Stimulated activated CD4-positive, alpha-beta T cell treated with anti-CD3 and anti-CD28 coated beads, TNF-alpha, amount 100 ng/mL, for 4 hours (primary cell): Measurements from ENCODE around the gene MOAP1.
"Not testable (repeated sequence)": the region's sequence is repeated elsewhere in the genome, so short reads cannot be mapped to it uniquely, and the experiment has no call there.

Experiments used
- DNase-seq, 3 experiments: peaks; one replicate each; pipeline ENCODE4 v3.0.0-alpha.2; 2020; ENCODE audit warnings: low read depth in 3 of 3

MOAP1 gene

GRCh38 chr14:93185349-93185720, 638 bp upstream of the MOAP1 start:
- DNase-seq: no peak

GRCh38 chr14:93183596-93184317, 940 bp downstream of the MOAP1 start:
- DNase-seq: no peak

- no peak for DNase-seq
Measured at GRCh38 chr14:93175492-93175891, 9.2 kb downstream of the MOAP1 start.

DNA sequence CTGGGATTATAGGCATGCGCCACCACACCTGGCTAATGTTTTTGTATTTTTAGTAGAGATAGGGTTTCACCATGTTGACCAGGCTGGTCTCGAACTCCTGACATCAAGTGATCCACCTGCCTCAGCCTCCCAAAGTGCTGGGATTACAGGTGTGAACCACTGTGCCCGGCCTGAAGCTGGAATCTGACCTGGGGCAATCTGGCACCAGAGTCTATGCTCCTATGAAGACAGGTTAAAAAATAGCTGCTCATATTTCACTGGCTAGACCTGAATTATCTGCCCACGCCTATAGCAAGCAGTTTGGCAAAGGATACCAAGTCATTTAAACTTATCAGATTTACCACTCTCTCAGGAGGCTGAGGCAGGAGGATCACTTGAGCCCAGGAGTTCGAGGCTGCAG, 10.0 kb downstream of the MOAP1 start:
- not testable (repeated sequence) for DNase-seq

- no peak for DNase-seq
Measured at GRCh38 chr14:93173943-93174395, 10.7 kb downstream of the MOAP1 start.

GRCh38 chr14:93171376-93171775, 13.3 kb downstream of the MOAP1 start:
- no peak for DNase-seq

DNA sequence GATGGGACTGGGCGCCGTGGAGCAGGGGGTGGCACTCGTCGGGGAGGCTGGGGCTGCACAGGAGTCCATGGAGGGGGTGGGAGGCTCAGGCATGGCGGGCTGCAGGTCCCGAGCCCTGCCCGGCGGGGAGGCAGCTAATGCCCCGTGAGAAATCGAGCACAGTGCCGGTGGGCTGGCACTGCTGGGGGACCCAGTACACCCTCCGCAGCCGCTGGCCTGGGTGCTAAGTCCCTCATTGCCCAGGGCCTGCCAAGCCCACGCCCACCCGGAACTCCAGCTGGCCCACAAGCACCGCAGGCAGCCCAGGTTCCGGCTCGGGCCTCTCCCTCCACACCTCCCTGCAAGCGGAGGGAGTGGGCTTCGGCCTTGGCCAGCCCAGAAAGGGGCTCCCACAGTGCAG, 14.6 kb downstream of the MOAP1 start:
- not testable (repeated sequence) for DNase-seq

GRCh38 chr14:93169619-93170018, 15.1 kb downstream of the MOAP1 start:
- not testable (repeated sequence) for DNase-seq

DNA sequence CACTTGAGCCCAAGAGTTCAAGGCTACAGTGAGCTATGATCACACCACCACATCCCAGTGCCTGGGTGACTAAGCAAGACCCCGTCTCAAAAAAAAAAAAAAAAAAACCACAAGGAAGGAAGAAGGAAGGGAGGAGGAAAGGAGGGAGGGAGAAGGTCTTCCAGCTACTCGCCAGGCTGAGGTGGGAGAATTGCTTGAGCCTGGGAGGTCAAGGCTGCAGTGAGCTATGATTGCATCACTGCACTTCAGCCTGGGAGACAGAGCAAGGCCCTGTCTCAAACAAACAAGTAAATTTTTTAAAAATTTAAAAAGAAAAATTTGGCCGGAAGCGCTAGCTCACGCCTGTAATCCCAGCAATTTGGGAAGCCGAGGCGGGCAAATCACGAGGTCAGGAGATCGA, 16.1 kb downstream of the MOAP1 start:
- DNase-seq: not testable (repeated sequence)

- not testable (repeated sequence) for DNase-seq
Measured at GRCh38 chr14:93165271-93166265, 19.1 kb downstream of the MOAP1 start.

- no peak for DNase-seq
Measured at GRCh38 chr14:93163564-93163963, 21.1 kb downstream of the MOAP1 start.

- no peak for DNase-seq
Measured at GRCh38 chr14:93161411-93161940, 23.2 kb downstream of the MOAP1 start.

GRCh38 chr14:93160353-93160801, 24.3 kb downstream of the MOAP1 start:
- no peak for DNase-seq

DNA sequence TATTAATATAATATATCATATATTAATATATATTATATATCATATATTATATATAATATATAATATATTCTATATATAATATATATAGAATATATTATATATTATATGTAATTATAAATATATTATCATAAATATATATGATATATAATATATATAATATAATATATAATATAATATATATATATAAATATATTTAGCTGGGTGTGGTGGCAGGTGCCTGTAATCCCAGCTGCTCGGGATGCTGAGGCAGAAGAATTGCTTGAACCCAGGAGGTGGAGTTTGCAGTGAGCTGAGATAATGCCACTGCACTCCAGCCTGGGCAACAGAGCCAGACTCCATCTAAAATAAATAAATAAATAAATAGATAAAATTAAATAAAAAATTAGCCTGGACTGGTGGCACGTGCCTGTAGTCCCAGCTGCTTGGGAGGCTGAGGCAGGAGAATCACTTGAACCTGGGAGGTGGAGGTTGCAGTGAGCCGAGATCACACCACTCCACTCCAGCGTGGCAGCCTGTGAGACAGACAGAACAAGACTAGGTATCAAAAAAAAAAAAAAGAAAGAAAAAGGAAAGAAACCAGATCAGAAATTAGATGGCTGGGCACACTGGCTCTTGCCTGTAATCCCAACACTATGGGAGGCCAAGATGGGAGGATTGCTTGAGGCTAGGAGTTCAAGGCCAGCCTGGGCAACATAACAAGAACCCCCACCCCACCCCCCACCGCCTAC, 24.9 kb downstream of the MOAP1 start:
- not testable (repeated sequence) for DNase-seq

DNA sequence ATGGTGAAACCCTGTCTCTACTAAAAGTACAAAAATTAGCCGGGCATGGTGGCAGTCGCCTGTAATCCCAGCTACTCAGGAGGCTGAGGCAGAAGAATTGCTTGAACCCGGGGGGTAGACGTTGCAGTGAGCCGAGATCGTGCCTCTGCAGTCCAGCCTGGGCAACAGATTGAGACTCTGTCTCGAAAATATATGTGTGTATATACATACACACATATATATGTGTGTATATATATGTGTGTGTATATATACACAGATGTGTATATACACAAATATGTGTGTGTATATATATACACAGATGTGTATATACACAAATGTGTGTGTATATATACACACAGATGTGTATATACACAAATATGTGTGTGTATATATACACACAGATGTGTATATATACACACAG, 26.3 kb downstream of the MOAP1 start:
- not testable (repeated sequence) for DNase-seq

DNA sequence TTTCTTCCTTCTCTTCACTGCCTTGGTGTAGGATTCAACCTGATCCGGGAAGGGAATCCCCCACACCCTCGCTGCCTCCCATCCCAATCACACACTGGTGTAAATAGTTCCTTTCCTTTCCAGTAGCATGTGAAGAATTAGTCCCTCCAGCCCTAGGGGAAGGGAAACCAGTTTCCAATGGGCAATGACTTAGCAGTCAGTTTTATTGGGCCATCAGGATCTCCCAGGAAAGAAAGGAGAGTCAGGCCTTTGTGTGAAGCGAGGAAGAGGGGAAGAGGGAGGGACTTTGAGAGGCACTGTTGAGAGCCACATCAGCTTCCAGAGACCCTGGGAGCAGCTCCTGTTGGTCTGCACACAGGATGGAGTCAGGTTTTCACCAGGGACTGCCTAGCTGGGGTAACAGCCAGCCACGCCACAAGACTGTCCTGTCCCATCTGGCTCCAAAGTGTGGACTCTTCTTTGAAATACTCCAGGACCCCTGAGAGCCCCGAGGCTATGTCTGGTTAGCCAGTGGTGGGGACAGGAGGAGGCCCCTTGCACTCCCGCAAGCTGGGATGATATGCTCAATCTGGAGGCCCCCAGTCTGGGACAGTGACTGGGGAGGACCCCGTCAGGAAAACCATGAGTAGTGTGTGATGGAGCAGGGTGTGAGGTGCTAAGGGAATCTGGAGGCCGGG, 27.9 kb downstream of the MOAP1 start:
- DNase-seq: no peak

DNA sequence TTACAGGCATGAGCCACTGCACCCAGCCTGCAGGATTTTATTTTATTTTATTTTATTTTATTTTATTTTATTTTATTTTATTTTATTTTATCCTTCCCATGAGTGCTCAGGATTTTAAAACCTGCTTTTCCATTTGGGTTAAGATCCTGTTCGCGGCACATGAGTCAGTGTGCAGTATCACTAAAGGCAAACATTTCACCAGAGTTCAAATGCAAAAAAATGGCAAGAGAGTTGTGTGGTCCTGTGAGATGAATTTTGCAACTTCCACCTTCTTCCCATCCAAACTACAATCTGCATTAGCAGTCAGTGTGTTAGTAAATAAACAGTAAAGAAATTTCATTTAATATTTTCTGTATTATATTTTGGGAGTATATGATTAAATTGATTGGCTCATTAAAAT, 29.0 kb downstream of the MOAP1 start:
- DNase-seq: no peak

DNA sequence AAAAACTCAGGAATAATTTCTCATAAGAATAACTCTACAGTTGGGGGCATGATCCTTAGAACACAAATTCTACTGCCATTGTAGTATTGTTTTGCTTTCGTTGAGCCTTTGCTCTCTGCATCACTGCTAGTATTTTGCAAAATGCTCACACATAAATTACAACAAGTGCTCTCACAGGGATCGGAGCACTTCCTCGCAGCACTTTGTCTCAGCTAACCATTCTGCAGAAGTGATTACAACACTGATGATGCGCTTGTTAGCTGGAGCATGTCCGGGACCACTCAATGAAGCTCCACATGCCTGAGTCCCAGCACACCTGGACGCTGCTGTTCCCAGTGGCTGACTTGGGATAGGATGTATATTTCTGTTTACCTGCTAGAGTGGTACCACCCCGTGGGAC, 31.6 kb downstream of the MOAP1 start:
- DNase-seq: no peak

- DNase-seq: no peak
Measured at GRCh38 chr14:93150227-93151208, 34.2 kb downstream of the MOAP1 start.

DNA sequence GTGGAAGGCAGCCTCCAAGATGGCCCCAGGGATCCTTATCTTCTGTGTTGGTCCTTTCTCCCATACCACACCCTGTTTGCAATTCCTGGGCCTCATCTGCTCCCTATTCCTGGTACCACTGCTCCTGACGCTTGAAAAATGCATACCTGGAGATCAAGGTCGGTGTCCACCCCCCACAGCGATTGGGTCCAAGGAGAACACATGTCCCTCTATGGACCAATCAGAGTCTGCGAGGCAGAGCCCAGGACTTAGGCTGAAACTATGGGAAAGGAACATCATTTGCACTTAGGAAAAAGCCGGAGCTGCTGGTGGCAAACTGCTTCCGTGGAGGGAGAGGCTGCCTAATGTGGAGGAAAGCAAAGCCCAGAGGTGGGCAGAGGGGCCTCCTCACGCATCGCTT, 35.7 kb downstream of the MOAP1 start:
- DNase-seq: no peak
